ENCODE results near the gene CALML4. TPM values are rescaled to one million over a fixed set of nuclear protein-coding genes. Genes with fewer than 3 reads are reported as not detected.

Gene CALML4
- total and polyA plus RNA-seq, 2 donors (not counting 3 experiments of a cell fraction or from before 2014, with no cell fraction given): 2.6 to 10.1 TPM

GRCh38 chr15:68149059-68149458 is 56.1 kb downstream of the CALML4 start:
- Histone ChIP-seq H3K9me3 (replicated peaks; ENCODE audit: control insufficient read depth, insufficient read depth, low read length) (no peaks in the 10 kb centered on the region), H3K79me2 (ENCODE audit: control insufficient read depth, insufficient read depth, low read length) (peaks cover 2% of the 10 kb centered on the region), H3K27me3 (ENCODE audit: control insufficient read depth in 2 of 2, insufficient read depth in 2 of 2, low read length in 2 of 2) (no peaks in the 10 kb centered on the region), H3K4me1 (ENCODE audit: control insufficient read depth, extremely low read depth, insufficient read depth, low read length) (no peaks in the 10 kb centered on the region), H3K4me2 (ENCODE audit: insufficient read depth, low read length) (no peak overlapping the region), H3K27ac (ENCODE audit: insufficient read depth, low read depth, low read length) (no peak overlapping the region), H3K9ac (replicated peaks; ENCODE audit: extremely low read depth, insufficient read depth, low read length) (no peak overlapping the region), H2AFZ (ENCODE audit: low read depth, low read length) (no peak overlapping the region), H3K4me3 (replicated peaks in 1 of 3; ENCODE audit: insufficient read depth in 1 of 3, low read depth in 1 of 3, low read length in 3 of 3) (no peak overlapping the region), H3K36me3 (ENCODE audit: control insufficient read depth in 2 of 2, extremely low read depth in 1 of 2, insufficient read depth in 2 of 2, low read length in 2 of 2) (peaks cover 0 to 3% of the 10 kb centered on the region in 2 experiments), H4K20me1 (replicated peaks; ENCODE audit: control insufficient read depth, extremely low read depth, insufficient read depth, low read length) (peaks cover 2% of the 10 kb centered on the region), H3K9me1 (replicated peaks; ENCODE audit: control insufficient read depth, extremely low read depth, insufficient read depth, low read length) (no peaks in the 10 kb centered on the region)
- ChIA-PET POLR2A (no interaction called here), CTCF (no interaction called here)
- FAIRE-seq (no peak), DNase-seq (ENCODE audit: low read depth, low spot score) (no peak)
- no peak for TF ChIP-seq EZH2 (IDR thresholded peaks at IDR 0.05; ENCODE audit: borderline replicate concordance, low read depth, low read length, severe bottlenecking)
- no peak for TF ChIP-seq FOS (IDR thresholded peaks at IDR 0.05; ENCODE audit: borderline replicate concordance, insufficient read depth, low read length)
- TF ChIP-seq POLR2A (IDR thresholded peaks at IDR 0.05; ENCODE audit: low read depth, low read length): no peak
- no peak for TF ChIP-seq JUN (IDR thresholded peaks at IDR 0.05; ENCODE audit: borderline replicate concordance, insufficient read depth, insufficient read length, low read depth)
- no peak for TF ChIP-seq CTCF (IDR thresholded peaks at IDR 0.05; ENCODE audit: extremely low read depth in 1 of 2, insufficient read depth in 1 of 2, low read depth in 1 of 2, low read length in 2 of 2)
- no peak for TF ChIP-seq POLR2AphosphoS5 (IDR thresholded peaks at IDR 0.05; ENCODE audit: insufficient read depth, low read depth, low read length)
- TF ChIP-seq MAX (IDR thresholded peaks at IDR 0.05; ENCODE audit: insufficient read depth, insufficient read length): no peak
- no peak for TF ChIP-seq GATA2 (IDR thresholded peaks at IDR 0.05; ENCODE audit: insufficient read depth, insufficient read length, low read depth, low read length)
- no peak for TF ChIP-seq MYC (IDR thresholded peaks at IDR 0.05; ENCODE audit: low read depth, low read length)
- BruUV-seq (replicated peaks): no TSS peak
- dilution Hi-C loops (cut with MboI; ENCODE audit: extremely low pct_ligation_motif_present, low sequenced_read_pairs): no loop called here
- intact Hi-C loops (cut with micrococcal nuclease): no loop called here

All from endothelial cell of umbilical vein (primary cell).